Measurements from ENCODE around the gene CFAP20. TPM values are rescaled to one million over a fixed set of nuclear protein-coding genes. Genes with fewer than 3 reads are reported as not detected.

Gene CFAP20
- total RNA-seq, 1 donor = 26.1 TPM

GRCh38 chr16:58110571-58111301 is 18.4 kb downstream of the CFAP20 start:
- Histone ChIP-seq H2AFZ (ENCODE audit: low read length) (no peak overlapping the region), H3K27ac (ENCODE audit: low read depth, low read length) (no peak overlapping the region), H3K4me1 (ENCODE audit: insufficient read depth, low read length) (peaks cover 7% of the 10 kb centered on the region), H3K27me3 (ENCODE audit: insufficient read depth, low read length) (no peaks in the 10 kb centered on the region), H3K4me3 (ENCODE audit: insufficient read depth, low read length) (no peak overlapping the region), H3K79me2 (ENCODE audit: insufficient read depth, low read length) (peaks cover 4% of the 10 kb centered on the region), H4K20me1 (ENCODE audit: insufficient read depth, low read length) (no peaks in the 10 kb centered on the region), H3K4me2 (ENCODE audit: insufficient read depth, low read length) (no peak overlapping the region), H3K9me3 (ENCODE audit: low read depth, low read length) (no peaks in the 10 kb centered on the region), H3K36me3 (ENCODE audit: insufficient read depth, low read length) (peaks cover 25% of the 10 kb centered on the region)
- no peak for DNase-seq (ENCODE audit: insufficient read length, low spot score, missing footprints)
- no peak for TF ChIP-seq CTCF (IDR thresholded peaks at IDR 0.05; ENCODE audit: extremely low read depth, low read depth, low read length)

GRCh38 chr16:58109881-58110280 is 19.3 kb downstream of the CFAP20 start:
- Histone ChIP-seq H3K4me3 (ENCODE audit: insufficient read depth, low read length) (no peak overlapping the region), H3K36me3 (ENCODE audit: insufficient read depth, low read length) (peaks cover 17% of the 10 kb centered on the region), H2AFZ (ENCODE audit: low read length) (no peak overlapping the region), H3K9me3 (ENCODE audit: low read depth, low read length) (no peaks in the 10 kb centered on the region), H3K27me3 (ENCODE audit: insufficient read depth, low read length) (no peaks in the 10 kb centered on the region), H3K27ac (ENCODE audit: low read depth, low read length) (no peak overlapping the region), H3K4me2 (ENCODE audit: insufficient read depth, low read length) (no peak overlapping the region), H4K20me1 (ENCODE audit: insufficient read depth, low read length) (no peaks in the 10 kb centered on the region), H3K79me2 (ENCODE audit: insufficient read depth, low read length) (no peaks in the 10 kb centered on the region), H3K4me1 (ENCODE audit: insufficient read depth, low read length) (peaks cover 7% of the 10 kb centered on the region)
- DNase-seq (ENCODE audit: insufficient read length, low spot score, missing footprints) = no peak
- TF ChIP-seq CTCF (IDR thresholded peaks at IDR 0.05; ENCODE audit: extremely low read depth, low read depth, low read length) = no peak

- no peaks in the 10 kb centered on the region for H3K79me2 ChIP-seq (ENCODE audit: insufficient read depth, low read length)
- no peak overlapping the region for H3K4me3 ChIP-seq (ENCODE audit: insufficient read depth, low read length)
- no peaks in the 10 kb centered on the region for H3K27me3 ChIP-seq (ENCODE audit: insufficient read depth, low read length)
- H3K9me3 ChIP-seq (ENCODE audit: low read depth, low read length) = no peaks in the 10 kb centered on the region
- H3K4me1 ChIP-seq (ENCODE audit: insufficient read depth, low read length) = peaks cover 7% of the 10 kb centered on the region
- no peak overlapping the region for H2AFZ ChIP-seq (ENCODE audit: low read length)
- TF ChIP-seq CTCF (IDR thresholded peaks at IDR 0.05; ENCODE audit: extremely low read depth, low read depth, low read length) = no peak
- no peak overlapping the region for H3K4me2 ChIP-seq (ENCODE audit: insufficient read depth, low read length)
- no peaks in the 10 kb centered on the region for H4K20me1 ChIP-seq (ENCODE audit: insufficient read depth, low read length)
- peaks cover 11% of the 10 kb centered on the region for H3K36me3 ChIP-seq (ENCODE audit: insufficient read depth, low read length)
- no peak for DNase-seq (ENCODE audit: insufficient read length, low spot score, missing footprints)
- no peak overlapping the region for H3K27ac ChIP-seq (ENCODE audit: low read depth, low read length)
Measured at GRCh38 chr16:58109330-58109729, 19.9 kb downstream of the CFAP20 start.

- no peak overlapping the region for H3K4me3 ChIP-seq (ENCODE audit: insufficient read depth, low read length)
- no peak for TF ChIP-seq CTCF (IDR thresholded peaks at IDR 0.05; ENCODE audit: extremely low read depth, low read depth, low read length)
- H2AFZ ChIP-seq (ENCODE audit: low read length) = no peak overlapping the region
- DNase-seq (ENCODE audit: insufficient read length, low spot score, missing footprints) = no peak
- no peaks in the 10 kb centered on the region for H4K20me1 ChIP-seq (ENCODE audit: insufficient read depth, low read length)
- H3K27ac ChIP-seq (ENCODE audit: low read depth, low read length) = no peak overlapping the region
- H3K36me3 ChIP-seq (ENCODE audit: insufficient read depth, low read length) = no peaks in the 10 kb centered on the region
- H3K4me2 ChIP-seq (ENCODE audit: insufficient read depth, low read length) = no peak overlapping the region
- peaks cover 7% of the 10 kb centered on the region for H3K4me1 ChIP-seq (ENCODE audit: insufficient read depth, low read length)
- no peaks in the 10 kb centered on the region for H3K27me3 ChIP-seq (ENCODE audit: insufficient read depth, low read length)
- no peaks in the 10 kb centered on the region for H3K9me3 ChIP-seq (ENCODE audit: low read depth, low read length)
- H3K79me2 ChIP-seq (ENCODE audit: insufficient read depth, low read length) = no peaks in the 10 kb centered on the region
Measured at GRCh38 chr16:58107709-58108108, 21.5 kb downstream of the CFAP20 start.

Measured in osteoblast (primary cell).